ENCODE measurements around the gene UBE2L5.

The UBE2L5 gene

DNA sequence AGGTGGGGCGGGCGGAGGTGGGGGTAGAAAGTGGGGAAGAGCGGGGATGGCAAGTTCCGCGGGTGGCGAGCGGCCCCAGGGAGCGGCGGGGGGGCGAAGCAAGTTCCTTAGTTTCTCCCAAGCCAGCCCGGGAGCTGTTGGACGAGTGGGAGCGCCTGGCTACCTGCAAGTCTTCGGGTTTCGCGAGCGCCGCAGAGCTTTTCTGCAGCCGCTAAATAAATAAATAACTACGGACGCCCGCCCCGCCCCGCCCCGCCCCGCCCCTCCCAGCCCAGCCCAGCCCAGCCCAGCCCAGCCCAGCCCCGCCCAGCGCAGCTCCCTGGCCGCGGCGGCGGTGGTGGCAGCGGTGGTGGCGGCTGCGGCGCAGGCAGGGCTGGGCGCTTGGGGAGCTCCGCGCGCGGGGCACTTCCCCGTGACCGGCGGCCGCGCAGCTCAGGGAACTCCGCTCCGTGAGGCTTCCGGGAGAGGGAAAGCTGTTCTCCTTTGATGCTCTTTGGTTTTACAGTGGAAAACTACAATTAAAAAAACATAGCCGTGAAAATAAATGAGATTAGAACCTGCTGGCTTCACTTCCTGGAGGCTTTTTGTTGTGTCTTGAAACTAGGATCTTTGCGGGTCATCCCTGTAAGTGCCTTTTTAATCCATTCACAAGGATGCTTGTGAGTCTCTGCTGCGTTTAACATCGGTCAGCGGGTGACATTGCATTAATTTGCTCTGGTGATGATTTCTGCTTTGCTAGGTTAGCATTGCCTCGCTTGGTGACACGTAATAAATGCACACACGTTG is at the start of gene UBE2L5:
Gene UBE2L5, plus strand, starts transcription at position 440 of the 786 bp plus-strand sequence. CDS start 5,498 bp downstream, outside the sequence.
- Histone ChIP-seq H3K27me3 (ENCODE audit: control insufficient read depth, insufficient read depth, low read length) (peaks cover 30% of the 10 kb centered on the region), H3K4me1 (ENCODE audit: control insufficient read depth, insufficient read depth, low read length) (peaks cover 15% of the 10 kb centered on the region), H3K4me3 (ENCODE audit: low read depth, low read length) (peak within 1 kb of the TSS; percentile 65), H3K9ac (ENCODE audit: low read length) (peak within 1 kb of the TSS; percentile 60), H3K27ac (ENCODE audit: low read depth, low read length) (no peak within 1 kb of the TSS), H3K9me3 (ENCODE audit: control insufficient read depth, insufficient read depth, low read depth, low read length) (no peaks in the 10 kb centered on the region), H3K36me3 (ENCODE audit: control insufficient read depth, insufficient read depth, low read length) (no peaks in the 10 kb centered on the region)

GRCh38 chr13:30373727-30374126 is 48.6 kb upstream of the UBE2L5 start:
- Histone ChIP-seq H3K4me1 (ENCODE audit: control insufficient read depth, insufficient read depth, low read length) (peaks cover 11% of the 10 kb centered on the region), H3K9ac (ENCODE audit: low read length) (no peak overlapping the region), H3K27ac (ENCODE audit: low read depth, low read length) (no peak overlapping the region), H3K36me3 (ENCODE audit: control insufficient read depth, insufficient read depth, low read length) (no peaks in the 10 kb centered on the region), H3K4me3 (ENCODE audit: low read depth, low read length) (no peak overlapping the region), H3K9me3 (ENCODE audit: control insufficient read depth, insufficient read depth, low read depth, low read length) (no peaks in the 10 kb centered on the region), H3K27me3 (ENCODE audit: control insufficient read depth, insufficient read depth, low read length) (no peaks in the 10 kb centered on the region)

- no peak overlapping the region for H3K27ac ChIP-seq (ENCODE audit: low read depth, low read length)
- no peaks in the 10 kb centered on the region for H3K27me3 ChIP-seq (ENCODE audit: control insufficient read depth, insufficient read depth, low read length)
- H3K9ac ChIP-seq (ENCODE audit: low read length) = no peak overlapping the region
- H3K4me3 ChIP-seq (ENCODE audit: low read depth, low read length) = no peak overlapping the region
- H3K9me3 ChIP-seq (ENCODE audit: control insufficient read depth, insufficient read depth, low read depth, low read length) = no peaks in the 10 kb centered on the region
- H3K36me3 ChIP-seq (ENCODE audit: control insufficient read depth, insufficient read depth, low read length) = no peaks in the 10 kb centered on the region
- H3K4me1 ChIP-seq (ENCODE audit: control insufficient read depth, insufficient read depth, low read length) = peaks cover 11% of the 10 kb centered on the region
Measured at GRCh38 chr13:30375265-30375835, 46.9 kb upstream of the UBE2L5 start.

DNA sequence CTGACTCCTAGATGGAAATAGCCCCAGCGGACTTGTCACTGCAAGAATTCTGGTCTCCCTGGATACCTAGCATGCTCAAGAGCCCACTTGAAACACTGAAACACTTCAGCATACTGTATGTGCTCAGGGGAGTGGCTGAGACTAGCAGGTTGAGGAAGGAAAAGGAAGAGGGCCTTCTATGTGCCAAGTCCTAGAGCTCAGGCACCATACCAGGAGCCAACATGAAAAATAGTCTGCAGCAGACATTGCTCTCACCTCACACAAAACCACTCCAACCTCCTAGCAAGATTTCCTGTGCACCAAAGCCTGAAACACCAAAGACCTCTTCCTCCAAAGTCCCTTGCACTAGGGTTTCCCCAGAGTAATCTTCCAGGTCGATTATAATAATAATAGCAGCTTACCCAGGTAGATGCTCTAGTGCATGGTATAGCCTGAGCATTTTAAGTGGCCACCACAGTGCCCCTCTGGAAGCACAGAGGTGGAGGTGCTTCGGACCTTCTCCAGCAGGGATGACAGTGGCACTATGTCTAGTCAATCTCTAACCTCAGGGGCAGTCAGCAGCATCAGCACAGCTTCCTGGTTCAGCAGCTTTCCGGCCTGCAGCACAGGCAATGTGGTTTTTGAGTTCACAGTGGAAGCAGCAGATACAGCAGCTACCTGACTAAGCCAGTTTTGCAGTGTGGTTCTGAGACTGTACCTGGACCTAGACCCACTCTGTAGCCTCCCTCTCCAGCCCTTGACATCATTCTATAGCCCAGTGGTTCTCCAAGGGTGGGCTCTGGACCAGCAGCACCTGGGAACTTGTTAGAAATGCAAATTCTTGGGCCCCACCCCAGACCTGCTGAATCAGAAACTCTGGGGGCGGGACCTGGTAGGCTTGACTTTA is 45.6 kb upstream of the UBE2L5 start:
- Histone ChIP-seq H3K27ac (ENCODE audit: low read depth, low read length) (no peak overlapping the region), H3K4me3 (ENCODE audit: low read depth, low read length) (no peak overlapping the region), H3K27me3 (ENCODE audit: control insufficient read depth, insufficient read depth, low read length) (no peaks in the 10 kb centered on the region), H3K9ac (ENCODE audit: low read length) (no peak overlapping the region), H3K4me1 (ENCODE audit: control insufficient read depth, insufficient read depth, low read length) (peaks cover 11% of the 10 kb centered on the region), H3K9me3 (ENCODE audit: control insufficient read depth, insufficient read depth, low read depth, low read length) (no peaks in the 10 kb centered on the region), H3K36me3 (ENCODE audit: control insufficient read depth, insufficient read depth, low read length) (no peaks in the 10 kb centered on the region)

DNA sequence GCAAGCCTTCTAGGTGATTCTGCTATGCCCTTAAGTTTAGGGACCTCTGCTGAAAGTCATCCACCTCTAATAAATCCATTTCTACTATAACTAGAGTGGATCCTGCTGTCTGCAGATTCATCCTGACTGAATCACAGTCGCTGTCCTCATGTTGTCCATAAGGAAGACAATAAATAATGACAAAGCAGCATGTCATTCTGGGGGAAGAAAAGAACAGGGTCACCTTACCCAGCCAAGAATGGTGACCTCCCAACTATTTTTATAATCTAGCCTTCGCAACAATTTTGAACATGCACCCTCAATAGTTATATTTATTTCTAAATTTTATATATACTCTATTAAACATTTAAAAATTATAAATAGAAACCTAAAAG is 45.0 kb upstream of the UBE2L5 start:
- H3K27ac ChIP-seq (ENCODE audit: low read depth, low read length) = no peak overlapping the region

DNA sequence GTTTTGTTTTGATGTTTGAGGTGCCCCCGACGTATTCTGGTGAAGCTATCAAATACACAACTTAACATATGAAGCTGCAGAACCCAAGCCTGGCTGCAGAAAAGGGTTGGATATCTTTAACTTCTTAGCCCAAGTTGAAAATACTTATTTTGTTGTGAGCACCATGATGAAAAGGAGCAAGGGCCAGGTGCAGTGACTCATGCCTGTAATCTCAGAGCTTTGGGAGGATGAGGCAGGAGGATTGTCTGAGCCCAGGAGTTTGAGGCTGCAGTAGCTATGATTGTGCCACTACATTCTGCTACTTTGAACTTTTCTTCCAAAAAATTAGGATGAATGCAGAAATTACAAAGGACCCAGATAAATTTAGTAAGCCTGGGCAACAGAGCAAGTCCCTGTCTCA is 44.1 kb upstream of the UBE2L5 start:
- Histone ChIP-seq H3K36me3 (ENCODE audit: control insufficient read depth, insufficient read depth, low read length) (no peaks in the 10 kb centered on the region), H3K9ac (ENCODE audit: low read length) (no peak overlapping the region), H3K9me3 (ENCODE audit: control insufficient read depth, insufficient read depth, low read depth, low read length) (no peaks in the 10 kb centered on the region), H3K4me3 (ENCODE audit: low read depth, low read length) (no peak overlapping the region), H3K4me1 (ENCODE audit: control insufficient read depth, insufficient read depth, low read length) (peaks cover 11% of the 10 kb centered on the region), H3K27ac (ENCODE audit: low read depth, low read length) (no peak overlapping the region), H3K27me3 (ENCODE audit: control insufficient read depth, insufficient read depth, low read length) (no peaks in the 10 kb centered on the region)

More for the DNA sequence above, 45.0 kb upstream of the UBE2L5 start:
- H3K4me1 ChIP-seq (ENCODE audit: control insufficient read depth, insufficient read depth, low read length) = peaks cover 11% of the 10 kb centered on the region
- H3K4me3 ChIP-seq (ENCODE audit: low read depth, low read length) = no peak overlapping the region
- H3K27me3 ChIP-seq (ENCODE audit: control insufficient read depth, insufficient read depth, low read length) = no peaks in the 10 kb centered on the region
- H3K9ac ChIP-seq (ENCODE audit: low read length) = no peak overlapping the region
- H3K9me3 ChIP-seq (ENCODE audit: control insufficient read depth, insufficient read depth, low read depth, low read length) = no peaks in the 10 kb centered on the region
- no peaks in the 10 kb centered on the region for H3K36me3 ChIP-seq (ENCODE audit: control insufficient read depth, insufficient read depth, low read length)

- Histone ChIP-seq H3K27me3 (ENCODE audit: control insufficient read depth, insufficient read depth, low read length) (no peaks in the 10 kb centered on the region), H3K36me3 (ENCODE audit: control insufficient read depth, insufficient read depth, low read length) (no peaks in the 10 kb centered on the region), H3K4me3 (ENCODE audit: low read depth, low read length) (no peak overlapping the region), H3K9me3 (ENCODE audit: control insufficient read depth, insufficient read depth, low read depth, low read length) (no peaks in the 10 kb centered on the region), H3K9ac (ENCODE audit: low read length) (no peak overlapping the region), H3K27ac (ENCODE audit: low read depth, low read length) (no peak overlapping the region), H3K4me1 (ENCODE audit: control insufficient read depth, insufficient read depth, low read length) (peaks cover 11% of the 10 kb centered on the region)
Measured at GRCh38 chr13:30381049-30381448, 41.2 kb upstream of the UBE2L5 start.

GRCh38 chr13:30382836-30383525 is 39.3 kb upstream of the UBE2L5 start:
- no peak overlapping the region for H3K4me3 ChIP-seq (ENCODE audit: low read depth, low read length)
- no peaks in the 10 kb centered on the region for H3K36me3 ChIP-seq (ENCODE audit: control insufficient read depth, insufficient read depth, low read length)
- no peaks in the 10 kb centered on the region for H3K4me1 ChIP-seq (ENCODE audit: control insufficient read depth, insufficient read depth, low read length)
- no peaks in the 10 kb centered on the region for H3K27me3 ChIP-seq (ENCODE audit: control insufficient read depth, insufficient read depth, low read length)
- H3K9me3 ChIP-seq (ENCODE audit: control insufficient read depth, insufficient read depth, low read depth, low read length) = no peaks in the 10 kb centered on the region
- no peak overlapping the region for H3K27ac ChIP-seq (ENCODE audit: low read depth, low read length)
- H3K9ac ChIP-seq (ENCODE audit: low read length) = no peak overlapping the region

- H3K9me3 ChIP-seq (ENCODE audit: control insufficient read depth, insufficient read depth, low read depth, low read length) = no peaks in the 10 kb centered on the region
- no peak overlapping the region for H3K9ac ChIP-seq (ENCODE audit: low read length)
- no peaks in the 10 kb centered on the region for H3K36me3 ChIP-seq (ENCODE audit: control insufficient read depth, insufficient read depth, low read length)
- H3K27me3 ChIP-seq (ENCODE audit: control insufficient read depth, insufficient read depth, low read length) = no peaks in the 10 kb centered on the region
- H3K4me3 ChIP-seq (ENCODE audit: low read depth, low read length) = no peak overlapping the region
- no peak overlapping the region for H3K27ac ChIP-seq (ENCODE audit: low read depth, low read length)
- peaks cover 11% of the 10 kb centered on the region; the same call in 1 of the 2 replicates for H3K4me1 ChIP-seq (ENCODE audit: control insufficient read depth, insufficient read depth, low read length)
Measured at GRCh38 chr13:30388406-30389283, 33.6 kb upstream of the UBE2L5 start.
